Measurements from ENCODE around the gene FRK.

Gene FRK

DNA sequence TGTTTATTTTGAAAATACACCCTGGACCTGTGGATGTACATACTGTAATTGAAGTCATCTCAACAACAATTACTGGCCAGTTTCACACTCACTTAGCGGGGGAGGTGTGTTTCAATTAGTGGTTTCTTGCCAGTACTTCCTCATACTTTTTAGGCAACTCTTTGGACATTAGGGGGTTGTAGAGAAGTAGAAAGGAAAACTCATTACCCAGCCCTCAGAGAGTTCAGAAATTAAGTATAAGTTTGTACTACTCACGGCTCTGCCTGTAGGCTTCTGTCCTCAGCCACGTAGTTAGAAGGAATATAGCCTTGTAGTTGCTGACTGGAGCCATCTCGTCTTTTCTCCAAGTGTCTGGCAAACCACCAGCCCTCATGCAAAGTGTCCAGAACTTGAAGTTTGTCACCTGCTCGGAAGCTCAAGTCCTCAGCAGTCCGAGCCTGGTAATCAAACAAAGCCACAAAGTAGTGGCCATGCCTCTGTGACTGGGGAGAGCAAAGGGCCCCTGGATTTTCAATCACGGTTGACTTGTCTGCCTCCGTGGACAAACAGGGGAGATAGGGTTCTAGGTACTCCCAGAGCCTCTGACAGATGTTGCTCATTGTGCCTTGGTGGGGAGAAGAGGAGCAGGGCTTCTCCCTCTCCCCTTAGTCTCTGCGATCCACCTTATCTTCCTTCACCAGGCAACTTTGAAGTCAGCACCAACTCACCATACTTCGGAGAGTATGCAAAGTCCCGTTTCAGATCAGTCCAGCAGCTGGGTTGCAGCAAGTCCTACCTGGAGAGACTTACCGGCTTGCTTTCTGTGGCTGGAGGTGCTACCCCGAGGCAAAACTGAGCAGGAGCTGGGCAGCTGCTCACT is 749 bp downstream of the FRK start (continued):
- TF ChIP-seq, protein P1, sequence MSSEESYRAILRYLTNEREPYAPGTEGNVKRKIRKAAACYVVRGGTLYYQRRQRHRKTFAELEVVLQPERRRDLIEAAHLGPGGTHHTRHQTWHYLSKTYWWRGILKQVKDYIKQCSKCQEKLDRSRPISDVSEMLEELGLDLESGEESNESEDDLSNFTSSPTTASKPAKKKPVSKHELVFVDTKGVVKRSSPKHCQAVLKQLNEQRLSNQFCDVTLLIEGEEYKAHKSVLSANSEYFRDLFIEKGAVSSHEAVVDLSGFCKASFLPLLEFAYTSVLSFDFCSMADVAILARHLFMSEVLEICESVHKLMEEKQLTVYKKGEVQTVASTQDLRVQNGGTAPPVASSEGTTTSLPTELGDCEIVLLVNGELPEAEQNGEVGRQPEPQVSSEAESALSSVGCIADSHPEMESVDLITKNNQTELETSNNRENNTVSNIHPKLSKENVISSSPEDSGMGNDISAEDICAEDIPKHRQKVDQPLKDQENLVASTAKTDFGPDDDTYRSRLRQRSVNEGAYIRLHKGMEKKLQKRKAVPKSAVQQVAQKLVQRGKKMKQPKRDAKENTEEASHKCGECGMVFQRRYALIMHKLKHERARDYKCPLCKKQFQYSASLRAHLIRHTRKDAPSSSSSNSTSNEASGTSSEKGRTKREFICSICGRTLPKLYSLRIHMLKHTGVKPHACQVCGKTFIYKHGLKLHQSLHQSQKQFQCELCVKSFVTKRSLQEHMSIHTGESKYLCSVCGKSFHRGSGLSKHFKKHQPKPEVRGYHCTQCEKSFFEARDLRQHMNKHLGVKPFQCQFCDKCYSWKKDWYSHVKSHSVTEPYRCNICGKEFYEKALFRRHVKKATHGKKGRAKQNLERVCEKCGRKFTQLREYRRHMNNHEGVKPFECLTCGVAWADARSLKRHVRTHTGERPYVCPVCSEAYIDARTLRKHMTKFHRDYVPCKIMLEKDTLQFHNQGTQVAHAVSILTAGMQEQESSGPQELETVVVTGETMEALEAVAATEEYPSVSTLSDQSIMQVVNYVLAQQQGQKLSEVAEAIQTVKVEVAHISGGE (tag by site-specific recombination; conservative IDR thresholded peaks at IDR 0.05; ENCODE audit: low read depth) = no peak
- TF ChIP-seq GLIS2 (tag by site-specific recombination; IDR thresholded peaks at IDR 0.05) = no peak
- no peak for TF ChIP-seq ZNF24 (tag by site-specific recombination; IDR thresholded peaks at IDR 0.05)
- no peak for TF ChIP-seq GLI4 (tag by site-specific recombination; IDR thresholded peaks at IDR 0.05)
- no peak for TF ChIP-seq ZNF654 (tag by site-specific recombination; IDR thresholded peaks at IDR 0.05; ENCODE audit: low read depth)
- no peak for TF ChIP-seq ZBTB48 (tag by site-specific recombination; IDR thresholded peaks at IDR 0.05)
- TF ChIP-seq OVOL3 (tag by site-specific recombination; IDR thresholded peaks at IDR 0.05) = no peak

DNA sequence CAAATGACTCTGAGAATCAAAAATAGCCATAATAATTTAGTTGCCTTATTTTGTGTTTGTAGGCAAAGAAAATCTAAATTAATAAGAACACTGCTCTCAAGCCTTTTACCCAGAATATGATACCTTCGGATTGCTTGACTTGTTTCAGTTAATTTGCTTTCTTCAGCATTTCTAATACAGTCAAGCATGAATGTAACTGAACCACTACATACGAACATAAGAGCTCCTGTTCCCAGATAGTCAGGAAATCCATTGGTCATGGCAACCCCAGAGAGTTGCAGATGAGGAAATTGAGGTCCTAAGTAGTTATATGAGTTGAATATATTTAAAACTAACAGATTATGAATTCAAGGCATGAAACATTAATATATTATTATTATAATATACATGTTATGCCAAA is 2.9 kb downstream of the FRK start:
- TF ChIP-seq, protein P2, sequence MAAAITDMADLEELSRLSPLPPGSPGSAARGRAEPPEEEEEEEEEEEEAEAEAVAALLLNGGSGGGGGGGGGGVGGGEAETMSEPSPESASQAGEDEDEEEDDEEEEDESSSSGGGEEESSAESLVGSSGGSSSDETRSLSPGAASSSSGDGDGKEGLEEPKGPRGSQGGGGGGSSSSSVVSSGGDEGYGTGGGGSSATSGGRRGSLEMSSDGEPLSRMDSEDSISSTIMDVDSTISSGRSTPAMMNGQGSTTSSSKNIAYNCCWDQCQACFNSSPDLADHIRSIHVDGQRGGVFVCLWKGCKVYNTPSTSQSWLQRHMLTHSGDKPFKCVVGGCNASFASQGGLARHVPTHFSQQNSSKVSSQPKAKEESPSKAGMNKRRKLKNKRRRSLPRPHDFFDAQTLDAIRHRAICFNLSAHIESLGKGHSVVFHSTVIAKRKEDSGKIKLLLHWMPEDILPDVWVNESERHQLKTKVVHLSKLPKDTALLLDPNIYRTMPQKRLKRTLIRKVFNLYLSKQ (tag by site-specific recombination; IDR thresholded peaks at IDR 0.05; ENCODE audit: borderline replicate concordance) = no peak
- ChIA-PET POLR2A (no interaction called here), CTCF (no interaction called here)
- H3K27ac ChIP-seq (ENCODE audit: extremely low read depth, low read depth, low read length) = no peak overlapping the region
- no peaks in the 10 kb centered on the region for H3K4me1 ChIP-seq (ENCODE audit: control insufficient read depth, insufficient read depth, low read length)
- H3K4me3 ChIP-seq (ENCODE audit: low read depth, low read length) = no peak overlapping the region
- H3K9me3 ChIP-seq (ENCODE audit: control insufficient read depth, insufficient read depth, low read depth, low read length) = no peaks in the 10 kb centered on the region
- H3K36me3 ChIP-seq (ENCODE audit: control insufficient read depth in 2 of 2, insufficient read depth in 1 of 2, low read length in 2 of 2) = no peaks in the 10 kb centered on the region

DNA sequence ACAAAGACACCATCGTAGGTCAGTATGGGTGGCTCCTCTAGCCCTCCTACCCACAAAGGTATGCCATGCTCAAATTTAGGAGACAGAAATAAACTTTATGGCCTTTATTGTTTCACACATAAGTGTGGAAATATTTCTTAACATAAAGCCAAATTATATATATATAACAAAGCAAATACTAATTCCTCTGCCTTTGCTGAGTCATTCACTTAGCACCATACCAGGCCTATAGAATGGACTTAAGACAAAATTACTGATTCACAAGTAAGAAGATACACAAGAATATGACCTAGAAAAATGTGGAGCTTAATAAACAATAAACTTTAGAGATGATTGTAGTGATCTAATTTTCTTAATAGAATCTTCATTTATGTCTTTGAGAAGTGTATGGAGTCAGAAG is 5.2 kb downstream of the FRK start:
- H3K4me3 ChIP-seq (ENCODE audit: low read depth, low read length) = no peak overlapping the region
- no peaks in the 10 kb centered on the region for H3K9me3 ChIP-seq (ENCODE audit: control insufficient read depth, insufficient read depth, low read depth, low read length)
- POLR2A ChIA-PET = no interaction called here
- no peaks in the 10 kb centered on the region for H3K4me1 ChIP-seq (ENCODE audit: control insufficient read depth, insufficient read depth, low read length)
- no peaks in the 10 kb centered on the region for H3K36me3 ChIP-seq (ENCODE audit: control insufficient read depth in 2 of 2, insufficient read depth in 1 of 2, low read length in 2 of 2)
- H3K27ac ChIP-seq (ENCODE audit: extremely low read depth, low read depth, low read length) = no peak overlapping the region
- CTCF ChIA-PET = no interaction called here
- TF ChIP-seq, protein P3, sequence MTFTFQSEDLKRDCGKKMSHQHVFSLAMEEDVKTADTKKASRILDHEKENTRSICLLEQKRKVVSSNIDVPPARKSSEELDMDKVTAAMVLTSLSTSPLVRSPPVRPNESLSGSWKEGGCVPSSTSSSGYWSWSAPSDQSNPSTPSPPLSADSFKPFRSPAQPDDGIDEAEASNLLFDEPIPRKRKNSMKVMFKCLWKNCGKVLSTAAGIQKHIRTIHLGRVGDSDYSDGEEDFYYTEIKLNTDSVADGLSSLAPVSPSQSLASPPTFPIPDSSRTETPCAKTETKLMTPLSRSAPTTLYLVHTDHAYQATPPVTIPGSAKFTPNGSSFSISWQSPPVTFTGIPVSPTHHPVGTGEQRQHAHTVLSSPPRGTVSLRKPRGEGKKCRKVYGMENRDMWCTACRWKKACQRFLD (tag by site-specific recombination; IDR thresholded peaks at IDR 0.05) = no peak
- TF ChIP-seq, protein P4, sequence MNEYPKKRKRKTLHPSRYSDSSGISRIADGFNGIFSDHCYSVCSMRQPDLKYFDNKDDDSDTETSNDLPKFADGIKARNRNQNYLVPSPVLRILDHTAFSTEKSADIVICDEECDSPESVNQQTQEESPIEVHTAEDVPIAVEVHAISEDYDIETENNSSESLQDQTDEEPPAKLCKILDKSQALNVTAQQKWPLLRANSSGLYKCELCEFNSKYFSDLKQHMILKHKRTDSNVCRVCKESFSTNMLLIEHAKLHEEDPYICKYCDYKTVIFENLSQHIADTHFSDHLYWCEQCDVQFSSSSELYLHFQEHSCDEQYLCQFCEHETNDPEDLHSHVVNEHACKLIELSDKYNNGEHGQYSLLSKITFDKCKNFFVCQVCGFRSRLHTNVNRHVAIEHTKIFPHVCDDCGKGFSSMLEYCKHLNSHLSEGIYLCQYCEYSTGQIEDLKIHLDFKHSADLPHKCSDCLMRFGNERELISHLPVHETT (tag by site-specific recombination; IDR thresholded peaks at IDR 0.05) = no peak
- TF ChIP-seq, protein P5, sequence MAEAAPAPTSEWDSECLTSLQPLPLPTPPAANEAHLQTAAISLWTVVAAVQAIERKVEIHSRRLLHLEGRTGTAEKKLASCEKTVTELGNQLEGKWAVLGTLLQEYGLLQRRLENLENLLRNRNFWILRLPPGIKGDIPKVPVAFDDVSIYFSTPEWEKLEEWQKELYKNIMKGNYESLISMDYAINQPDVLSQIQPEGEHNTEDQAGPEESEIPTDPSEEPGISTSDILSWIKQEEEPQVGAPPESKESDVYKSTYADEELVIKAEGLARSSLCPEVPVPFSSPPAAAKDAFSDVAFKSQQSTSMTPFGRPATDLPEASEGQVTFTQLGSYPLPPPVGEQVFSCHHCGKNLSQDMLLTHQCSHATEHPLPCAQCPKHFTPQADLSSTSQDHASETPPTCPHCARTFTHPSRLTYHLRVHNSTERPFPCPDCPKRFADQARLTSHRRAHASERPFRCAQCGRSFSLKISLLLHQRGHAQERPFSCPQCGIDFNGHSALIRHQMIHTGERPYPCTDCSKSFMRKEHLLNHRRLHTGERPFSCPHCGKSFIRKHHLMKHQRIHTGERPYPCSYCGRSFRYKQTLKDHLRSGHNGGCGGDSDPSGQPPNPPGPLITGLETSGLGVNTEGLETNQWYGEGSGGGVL (tag by site-specific recombination; IDR thresholded peaks at IDR 0.05) = no peak
- TF ChIP-seq ZNF121 (tag by site-specific recombination; IDR thresholded peaks at IDR 0.05) = no peak
- TF ChIP-seq ZNF670 (tag by site-specific recombination; IDR thresholded peaks at IDR 0.05; ENCODE audit: low read depth) = no peak
- TF ChIP-seq ZNF112 (tag by site-specific recombination; IDR thresholded peaks at IDR 0.05) = no peak
- no peak for TF ChIP-seq KLF1 (tag by site-specific recombination; IDR thresholded peaks at IDR 0.05)
- TF ChIP-seq ZXDB (tag by site-specific recombination; IDR thresholded peaks at IDR 0.05) = no peak
- TF ChIP-seq ZNF335 (tag by site-specific recombination; conservative IDR thresholded peaks at IDR 0.05) = no peak
- TF ChIP-seq, protein P6, sequence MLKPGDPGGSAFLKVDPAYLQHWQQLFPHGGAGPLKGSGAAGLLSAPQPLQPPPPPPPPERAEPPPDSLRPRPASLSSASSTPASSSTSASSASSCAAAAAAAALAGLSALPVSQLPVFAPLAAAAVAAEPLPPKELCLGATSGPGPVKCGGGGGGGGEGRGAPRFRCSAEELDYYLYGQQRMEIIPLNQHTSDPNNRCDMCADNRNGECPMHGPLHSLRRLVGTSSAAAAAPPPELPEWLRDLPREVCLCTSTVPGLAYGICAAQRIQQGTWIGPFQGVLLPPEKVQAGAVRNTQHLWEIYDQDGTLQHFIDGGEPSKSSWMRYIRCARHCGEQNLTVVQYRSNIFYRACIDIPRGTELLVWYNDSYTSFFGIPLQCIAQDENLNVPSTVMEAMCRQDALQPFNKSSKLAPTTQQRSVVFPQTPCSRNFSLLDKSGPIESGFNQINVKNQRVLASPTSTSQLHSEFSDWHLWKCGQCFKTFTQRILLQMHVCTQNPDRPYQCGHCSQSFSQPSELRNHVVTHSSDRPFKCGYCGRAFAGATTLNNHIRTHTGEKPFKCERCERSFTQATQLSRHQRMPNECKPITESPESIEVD (tag by site-specific recombination; IDR thresholded peaks at IDR 0.05) = no peak
- TF ChIP-seq YY2 (tag by site-specific recombination; IDR thresholded peaks at IDR 0.05) = no peak
- no peak for TF ChIP-seq ZFP69B (tag by site-specific recombination; IDR thresholded peaks at IDR 0.05)

All from HEK293 (cell line).